Measurements from ENCODE around the gene POU2AF2. TPM values are rescaled to one million over a fixed set of nuclear protein-coding genes. Genes with fewer than 3 reads are reported as not detected.
"Not testable (repeated sequence)": the region's sequence is repeated elsewhere in the genome, so short reads cannot be mapped to it uniquely, and the experiment has no call there.

The POU2AF2 gene
- total and polyA plus RNA-seq, 4 donors = not detected

- TF ChIP-seq CTCF (IDR thresholded peaks at IDR 0.05; ENCODE audit: low read depth, low read length, missing input control) (no peak), MAX (IDR thresholded peaks at IDR 0.05) (no peak), NR2F2 (IDR thresholded peaks at IDR 0.05) (no peak), EGR1 (IDR thresholded peaks at IDR 0.05; ENCODE audit: low read depth in 2 of 2) (no peak)
These were observed 39.9 kb downstream of the POU2AF2 start (continued) for GRCh38 chr11:111285189-111286091.

GRCh38 chr11:111291764-111292163, 46.2 kb downstream of the POU2AF2 start:
- DNase-seq (ENCODE audit: low spot score) = no peak
- H3K36me3 ChIP-seq (ENCODE audit: control insufficient read depth in 4 of 4, insufficient read depth in 3 of 4, low read depth in 1 of 4, low read length in 3 of 4) = no peaks in the 10 kb centered on the region
- no peaks in the 10 kb centered on the region for H3K9me3 ChIP-seq (ENCODE audit: control insufficient read depth in 4 of 4, low read length in 3 of 4)
- H3K4me3 ChIP-seq (ENCODE audit: low read depth in 1 of 3, low read length in 3 of 3) = no peak overlapping the region
- H3K27ac ChIP-seq (ENCODE audit: low read depth in 1 of 2, low read length in 2 of 2) = no peak overlapping the region
- TF ChIP-seq JUND (IDR thresholded peaks at IDR 0.05) (no peak), CTCF (IDR thresholded peaks at IDR 0.05; ENCODE audit: low read depth, low read length, missing input control) (no peak), ZBTB33 (IDR thresholded peaks at IDR 0.05) (no peak), YY1 (IDR thresholded peaks at IDR 0.05) (no peak), ATF3 (IDR thresholded peaks at IDR 0.05) (no peak), SP1 (IDR thresholded peaks at IDR 0.05) (no peak), NR2F2 (IDR thresholded peaks at IDR 0.05) (no peak), HNF4A (conservative IDR thresholded peaks at IDR 0.05) (no peak), RXRA (IDR thresholded peaks at IDR 0.05) (no peak), GABPA (IDR thresholded peaks at IDR 0.05 in 1 of 2, conservative IDR thresholded peaks at IDR 0.05 in 1 of 2) (no peak), TAF1 (conservative IDR thresholded peaks at IDR 0.05) (no peak), MAX (IDR thresholded peaks at IDR 0.05) (no peak), FOXA1 (IDR thresholded peaks at IDR 0.05) (no peak), HNF4G (IDR thresholded peaks at IDR 0.05) (no peak)
- H3K9ac ChIP-seq (ENCODE audit: low read depth in 1 of 2, low read length in 2 of 2) = no peak overlapping the region
- no peaks in the 10 kb centered on the region for H3K27me3 ChIP-seq (ENCODE audit: control insufficient read depth in 4 of 4, insufficient read depth in 4 of 4, low read length in 3 of 4)
- WGBS = 78% methylated on average over 5 of the region's 5 CpGs
- no peaks in the 10 kb centered on the region for H3K4me1 ChIP-seq (ENCODE audit: control insufficient read depth in 4 of 4, insufficient read depth in 4 of 4, low read length in 3 of 4)

GRCh38 chr11:111292408-111292807, 46.9 kb downstream of the POU2AF2 start:
- H3K36me3 ChIP-seq (ENCODE audit: control insufficient read depth in 4 of 4, insufficient read depth in 3 of 4, low read depth in 1 of 4, low read length in 3 of 4); H3K4me3 ChIP-seq (ENCODE audit: low read depth in 1 of 3, low read length in 3 of 3); H3K27me3 ChIP-seq (ENCODE audit: control insufficient read depth in 4 of 4, insufficient read depth in 4 of 4, low read length in 3 of 4); H3K27ac ChIP-seq (ENCODE audit: low read depth in 1 of 2, low read length in 2 of 2); H3K4me1 ChIP-seq (ENCODE audit: control insufficient read depth in 4 of 4, insufficient read depth in 4 of 4, low read length in 3 of 4); H3K9me3 ChIP-seq (ENCODE audit: control insufficient read depth in 4 of 4, low read length in 3 of 4); H3K9ac ChIP-seq (ENCODE audit: low read depth in 1 of 2, low read length in 2 of 2); DNase-seq (ENCODE audit: low spot score): not testable (repeated sequence)
- 89% methylated on average over 1 of the region's 1 CpG for WGBS
